ENCODE data around the gene CD52.
A peak's percentile ranks its signal among the peaks of the same experiment; 100 is the strongest.

The CD52 gene

GRCh38 chr1:26278724-26279455 lies 38.9 kb upstream of the CD52 start:
- peaks cover 0 to 22% (median 12%) of the 10 kb centered on the region in 5 donors for H3K36me3 ChIP-seq (ENCODE audit: control insufficient read depth in 5 of 5, insufficient read depth in 5 of 5, low read length in 5 of 5)
- H3K4me1 ChIP-seq (ENCODE audit: control insufficient read depth in 5 of 5, insufficient read depth in 5 of 5, low read length in 5 of 5), result peaks cover 18 to 81% (median 69%) of the 10 kb centered on the region in 5 donors
- H3K4me3 ChIP-seq (ENCODE audit: low read depth in 1 of 5, low read length in 5 of 5), result peak overlapping the region; percentile 67 to 87 (median 80)

GRCh38 chr1:26279456-26280332 lies 38.1 kb upstream of the CD52 start, which contains the start of gene SH3BGRL3:
TSS of gene SH3BGRL3 (plus strand) at chr1:26280086. CDS start at chr1:26280156, 70 bp downstream.
- H3K4me3 ChIP-seq (ENCODE audit: low read depth in 1 of 5, low read length in 5 of 5), result peak within 1 kb of the TSS; percentile 67 to 87 (median 80)
- H3K9ac ChIP-seq (ENCODE audit: low read length in 5 of 5), result peak within 1 kb of the TSS; percentile 73 to 83 (median 82)
- no peaks in the 10 kb centered on the region for H3K9me3 ChIP-seq (ENCODE audit: control insufficient read depth in 5 of 5, low read length in 5 of 5)
- H3K27me3 ChIP-seq (ENCODE audit: control insufficient read depth in 5 of 5, insufficient read depth in 4 of 5, low read length in 5 of 5), result no peaks in the 10 kb centered on the region
- peaks cover 18 to 89% (median 76%) of the 10 kb centered on the region in 5 donors for H3K4me1 ChIP-seq (ENCODE audit: control insufficient read depth in 5 of 5, insufficient read depth in 5 of 5, low read length in 5 of 5)
- H3K27ac ChIP-seq (ENCODE audit: low read depth, low read length), result peak within 1 kb of the TSS; percentile 96
- H3K36me3 ChIP-seq (ENCODE audit: control insufficient read depth in 5 of 5, insufficient read depth in 5 of 5, low read length in 5 of 5), result peaks cover 0 to 22% (median 12%) of the 10 kb centered on the region in 5 donors

More at GRCh38 chr1:26278724-26279455, 38.9 kb upstream of the CD52 start:
- peak overlapping the region; percentile 96 for H3K27ac ChIP-seq (ENCODE audit: low read depth, low read length)
- no peaks in the 10 kb centered on the region for H3K27me3 ChIP-seq (ENCODE audit: control insufficient read depth in 5 of 5, insufficient read depth in 4 of 5, low read length in 5 of 5)
- peak overlapping the region; percentile 57 to 83 (median 82) for H3K9ac ChIP-seq (ENCODE audit: low read length in 5 of 5)
- H3K9me3 ChIP-seq (ENCODE audit: control insufficient read depth in 5 of 5, low read length in 5 of 5), result no peaks in the 10 kb centered on the region

GRCh38 chr1:26280333-26281042 lies 37.3 kb upstream of the CD52 start:
- Histone ChIP-seq H3K4me1 (ENCODE audit: control insufficient read depth in 5 of 5, insufficient read depth in 5 of 5, low read length in 5 of 5) (peaks cover 18 to 89% (median 82%) of the 10 kb centered on the region in 5 donors), H3K36me3 (ENCODE audit: control insufficient read depth in 5 of 5, insufficient read depth in 5 of 5, low read length in 5 of 5) (peaks cover 0 to 22% (median 12%) of the 10 kb centered on the region in 5 donors), H3K9ac (ENCODE audit: low read length in 5 of 5) (peak overlapping the region in 4 of 5 donors; percentile 73 to 83 (median 82)), H3K27ac (ENCODE audit: low read depth, low read length) (peak overlapping the region; percentile 96), H3K27me3 (ENCODE audit: control insufficient read depth in 5 of 5, insufficient read depth in 4 of 5, low read length in 5 of 5) (no peaks in the 10 kb centered on the region), H3K4me3 (ENCODE audit: low read depth in 1 of 5, low read length in 5 of 5) (peak overlapping the region; percentile 67 to 87 (median 80)), H3K9me3 (ENCODE audit: control insufficient read depth in 5 of 5, low read length in 5 of 5) (no peaks in the 10 kb centered on the region)

GRCh38 chr1:26281091-26281958 lies 36.4 kb upstream of the CD52 start:
- H3K4me1 ChIP-seq (ENCODE audit: control insufficient read depth in 5 of 5, insufficient read depth in 5 of 5, low read length in 5 of 5), result peaks cover 17 to 89% (median 82%) of the 10 kb centered on the region in 5 donors
- H3K4me3 ChIP-seq (ENCODE audit: low read depth in 1 of 5, low read length in 5 of 5), result peak overlapping the region; percentile 33 to 87 (median 67)
- no peaks in the 10 kb centered on the region for H3K9me3 ChIP-seq (ENCODE audit: control insufficient read depth in 5 of 5, low read length in 5 of 5)
- H3K9ac ChIP-seq (ENCODE audit: low read length in 5 of 5), result peak overlapping the region in 1 of 5 donors; percentile 53
- peak overlapping the region; percentile 96 for H3K27ac ChIP-seq (ENCODE audit: low read depth, low read length)
- H3K36me3 ChIP-seq (ENCODE audit: control insufficient read depth in 5 of 5, insufficient read depth in 5 of 5, low read length in 5 of 5), result peaks cover 0 to 22% (median 12%) of the 10 kb centered on the region in 5 donors
- no peaks in the 10 kb centered on the region for H3K27me3 ChIP-seq (ENCODE audit: control insufficient read depth in 5 of 5, insufficient read depth in 4 of 5, low read length in 5 of 5)

GRCh38 chr1:26281971-26282370 lies 35.8 kb upstream of the CD52 start:
- Histone ChIP-seq H3K27ac (ENCODE audit: low read depth, low read length) (peak overlapping the region; percentile 96), H3K4me3 (ENCODE audit: low read depth in 1 of 5, low read length in 5 of 5) (peak overlapping the region; percentile 33 to 87 (median 67)), H3K36me3 (ENCODE audit: control insufficient read depth in 5 of 5, insufficient read depth in 5 of 5, low read length in 5 of 5) (peaks cover 0 to 22% (median 12%) of the 10 kb centered on the region in 5 donors), H3K27me3 (ENCODE audit: control insufficient read depth in 5 of 5, insufficient read depth in 4 of 5, low read length in 5 of 5) (no peaks in the 10 kb centered on the region), H3K9me3 (ENCODE audit: control insufficient read depth in 5 of 5, low read length in 5 of 5) (no peaks in the 10 kb centered on the region), H3K4me1 (ENCODE audit: control insufficient read depth in 5 of 5, insufficient read depth in 5 of 5, low read length in 5 of 5) (peaks cover 17 to 89% (median 80%) of the 10 kb centered on the region in 5 donors), H3K9ac (ENCODE audit: low read length in 5 of 5) (peak overlapping the region in 1 of 5 donors; percentile 48)

GRCh38 chr1:26282401-26282918 lies 35.3 kb upstream of the CD52 start:
- no peaks in the 10 kb centered on the region for H3K9me3 ChIP-seq (ENCODE audit: control insufficient read depth in 5 of 5, low read length in 5 of 5)
- H3K27ac ChIP-seq (ENCODE audit: low read depth, low read length), result no peak overlapping the region
- H3K36me3 ChIP-seq (ENCODE audit: control insufficient read depth in 5 of 5, insufficient read depth in 5 of 5, low read length in 5 of 5), result peaks cover 0 to 22% (median 9%) of the 10 kb centered on the region in 5 donors
- peaks cover 19 to 89% (median 80%) of the 10 kb centered on the region in 5 donors for H3K4me1 ChIP-seq (ENCODE audit: control insufficient read depth in 5 of 5, insufficient read depth in 5 of 5, low read length in 5 of 5)
- H3K4me3 ChIP-seq (ENCODE audit: low read depth in 1 of 5, low read length in 5 of 5), result peak overlapping the region in 1 of 5 donors; percentile 6
- H3K9ac ChIP-seq (ENCODE audit: low read length in 5 of 5), result no peak overlapping the region
- no peaks in the 10 kb centered on the region for H3K27me3 ChIP-seq (ENCODE audit: control insufficient read depth in 5 of 5, insufficient read depth in 4 of 5, low read length in 5 of 5)

- Histone ChIP-seq H3K4me3 (ENCODE audit: low read depth in 1 of 5, low read length in 5 of 5) (no peak overlapping the region), H3K36me3 (ENCODE audit: control insufficient read depth in 5 of 5, insufficient read depth in 5 of 5, low read length in 5 of 5) (peaks cover 0 to 22% (median 9%) of the 10 kb centered on the region in 5 donors), H3K27ac (ENCODE audit: low read depth, low read length) (peak overlapping the region; percentile 54), H3K9me3 (ENCODE audit: control insufficient read depth in 5 of 5, low read length in 5 of 5) (no peaks in the 10 kb centered on the region), H3K27me3 (ENCODE audit: control insufficient read depth in 5 of 5, insufficient read depth in 4 of 5, low read length in 5 of 5) (no peaks in the 10 kb centered on the region), H3K4me1 (ENCODE audit: control insufficient read depth in 5 of 5, insufficient read depth in 5 of 5, low read length in 5 of 5) (peaks cover 19 to 89% (median 80%) of the 10 kb centered on the region in 5 donors), H3K9ac (ENCODE audit: low read length in 5 of 5) (peak overlapping the region in 2 of 5 donors; percentile 6 to 35)
Observed at GRCh38 chr1:26283279-26283853, 34.4 kb upstream of the CD52 start.

- no peaks in the 10 kb centered on the region for H3K27me3 ChIP-seq (ENCODE audit: control insufficient read depth in 5 of 5, insufficient read depth in 4 of 5, low read length in 5 of 5)
- peak overlapping the region in 1 of 5 donors; percentile 4 for H3K4me3 ChIP-seq (ENCODE audit: low read depth in 1 of 5, low read length in 5 of 5)
- H3K9me3 ChIP-seq (ENCODE audit: control insufficient read depth in 5 of 5, low read length in 5 of 5), result no peaks in the 10 kb centered on the region
- peak overlapping the region in 1 of 5 donors; percentile 35 for H3K9ac ChIP-seq (ENCODE audit: low read length in 5 of 5)
- peaks cover 0 to 22% (median 9%) of the 10 kb centered on the region in 5 donors for H3K36me3 ChIP-seq (ENCODE audit: control insufficient read depth in 5 of 5, insufficient read depth in 5 of 5, low read length in 5 of 5)
- peak overlapping the region; percentile 54 for H3K27ac ChIP-seq (ENCODE audit: low read depth, low read length)
- peaks cover 17 to 89% (median 80%) of the 10 kb centered on the region in 5 donors for H3K4me1 ChIP-seq (ENCODE audit: control insufficient read depth in 5 of 5, insufficient read depth in 5 of 5, low read length in 5 of 5)
Observed at GRCh38 chr1:26283871-26284596, 33.7 kb upstream of the CD52 start.

Measured in subcutaneous abdominal adipose tissue (tissue), 5 donors.